Liver (tissue), 3 donors: ENCODE data around the gene GRID1.

Experiments used
- ATF3 ChIP-seq: IDR thresholded peaks from 2 replicates; pipeline ENCODE4 v1.6.1; 2016; ENCODE audit warnings: antibody characterized with exemption
- CTCF ChIP-seq: fragments of 150-350 bp; IDR thresholded peaks from 2 replicates; pipeline ENCODE4 v1.5.1; 2017; ENCODE audit warnings: improper control_type of control experiment, low read depth, low read length; ENCODE audit not compliant: missing input control
- EGR1 ChIP-seq, 2 donors: IDR thresholded peaks; 2 replicates each; pipeline ENCODE4 v1.6.1; 2016 to 2018; ENCODE audit warnings: antibody characterized with exemption in 2 of 2, low read depth in 2 of 2
- GABPA ChIP-seq, 2 donors: IDR thresholded peaks in 1 of 2; conservative IDR thresholded peaks in 1 of 2; 2 replicates each; pipeline ENCODE4 v1.6.1; 2016; ENCODE audit warnings: antibody characterized with exemption in 2 of 2, mild to moderate bottlenecking in 1 of 2, moderate library complexity in 1 of 2
- HNF4A ChIP-seq, 2 donors: conservative IDR thresholded peaks; 2 replicates each; pipeline ENCODE4 v1.6.1; 2016; ENCODE audit warnings: antibody characterized with exemption in 2 of 2, mild to moderate bottlenecking in 2 of 2
- JUND ChIP-seq, 2 donors: IDR thresholded peaks; 2 replicates each; pipeline ENCODE4 v1.6.1; 2016; ENCODE audit warnings: antibody characterized with exemption in 2 of 2
- RAD21 ChIP-seq, 2 donors: IDR thresholded peaks; 2 replicates each; pipeline ENCODE4 v1.6.1; 2016; ENCODE audit warnings: antibody characterized with exemption in 2 of 2, mild to moderate bottlenecking in 2 of 2
- TAF1 ChIP-seq: conservative IDR thresholded peaks from 2 replicates; pipeline ENCODE4 v1.6.1; 2016; ENCODE audit warnings: antibody characterized with exemption, mild to moderate bottlenecking
- YY1 ChIP-seq: IDR thresholded peaks from 2 replicates; pipeline ENCODE4 v1.6.1; 2016; ENCODE audit warnings: antibody characterized with exemption, mild to moderate bottlenecking
- ZBTB33 ChIP-seq: IDR thresholded peaks from 2 replicates; pipeline ENCODE4 v1.6.1; 2016; ENCODE audit warnings: antibody characterized with exemption
- TF ChIP-seq, protein P1 (sequence below): IDR thresholded peaks from 2 replicates; pipeline ENCODE4 v1.6.1; 2016; ENCODE audit warnings: antibody characterized with exemption
- donor health status: healthy.
- donor health status: healthy.

DNA sequence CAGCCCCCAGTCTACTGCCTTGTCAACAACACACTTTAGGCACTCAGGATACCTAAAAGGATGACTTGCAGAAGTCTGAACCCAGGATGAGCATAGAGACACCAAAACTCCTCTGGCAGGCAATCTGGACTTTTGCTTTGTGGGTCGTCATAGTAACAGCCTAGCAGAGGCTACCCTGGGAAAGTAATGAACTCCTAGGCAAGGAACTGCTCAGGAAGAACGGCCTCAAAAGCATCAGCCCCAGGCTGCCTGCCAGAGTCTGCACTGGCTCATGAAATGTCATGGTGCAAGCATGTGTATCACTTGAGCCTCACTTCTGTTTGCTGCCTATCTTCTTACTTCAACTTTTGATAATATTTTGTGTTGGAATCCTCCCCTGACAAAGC is 715.1 kb downstream of the GRID1 start:
- TF ChIP-seq CTCF (no peak), GABPA (IDR thresholded peaks at IDR 0.05 in 1 of 2, conservative IDR thresholded peaks at IDR 0.05 in 1 of 2) (no peak), RAD21 (IDR thresholded peaks at IDR 0.05) (no peak), TAF1 (no peak), YY1 (no peak), JUND (IDR thresholded peaks at IDR 0.05) (no peak), HNF4A (conservative IDR thresholded peaks at IDR 0.05) (no peak), ZBTB33 (no peak), ATF3 (no peak), EGR1 (IDR thresholded peaks at IDR 0.05; ENCODE audit: low read depth in 2 of 2) (no peak)
- TF ChIP-seq, protein P1, sequence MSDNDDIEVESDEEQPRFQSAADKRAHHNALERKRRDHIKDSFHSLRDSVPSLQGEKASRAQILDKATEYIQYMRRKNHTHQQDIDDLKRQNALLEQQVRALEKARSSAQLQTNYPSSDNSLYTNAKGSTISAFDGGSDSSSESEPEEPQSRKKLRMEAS = no peak
